ENCODE results near the gene PLEKHA5. TPM values are rescaled to one million over a fixed set of nuclear protein-coding genes. Genes with fewer than 3 reads are reported as not detected.

Gene PLEKHA5
- total RNA-seq, 4 donors from 2014 or later: 26.9 to 78.0 (median 39.6) TPM

- H3K4me3 ChIP-seq: no peak overlapping the region
- 92% methylated on average over 30 of the region's 37 CpGs; no CpG with 5 or more reads in 1 of the 2 donors for WGBS, 2 donors (ENCODE audit: low coverage in 1 of 2)
- H3K27ac ChIP-seq: no peak overlapping the region
- no peak for DNase-seq
- H3K4me1 ChIP-seq: peaks cover 0 to 23% (median 6%) of the 10 kb centered on the region in 4 donors
- TF ChIP-seq POLR2AphosphoS5 (IDR thresholded peaks at IDR 0.05): no peak
- TF ChIP-seq POLR2A (IDR thresholded peaks at IDR 0.05): no peak
- no peak for TF ChIP-seq CTCF (IDR thresholded peaks at IDR 0.05)
- no peak for TF ChIP-seq EP300 (IDR thresholded peaks at IDR 0.05; ENCODE audit: low read depth)
- intact Hi-C loops (cut with DNase I; ENCODE audit: low total_unique reads) (no loop called here), in situ Hi-C loops (cut with MboI; ENCODE audit: low pct_ligation_motif_present in 1 of 4, low pct_unique_long_range_greater_than_20kb in 1 of 4, low sequenced_read_pairs in 3 of 4) (no loop called here)
- H3K9me3 ChIP-seq: no peaks in the 10 kb centered on the region
- no peaks in the 10 kb centered on the region for H3K27me3 ChIP-seq
- no peaks in the 10 kb centered on the region for H3K36me3 ChIP-seq
These were observed 100.8 kb downstream of the PLEKHA5 start for GRCh38 chr12:19230299-19230866.

- intact Hi-C loops (cut with DNase I; ENCODE audit: low total_unique reads): no loop called here
- no peak for TF ChIP-seq POLR2AphosphoS5 (IDR thresholded peaks at IDR 0.05)
- TF ChIP-seq EP300 (IDR thresholded peaks at IDR 0.05; ENCODE audit: low read depth): no peak
- TF ChIP-seq CTCF (IDR thresholded peaks at IDR 0.05): no peak
- TF ChIP-seq POLR2A (IDR thresholded peaks at IDR 0.05): no peak
- Histone ChIP-seq H3K27ac (no peak overlapping the region), H3K9me3 (no peaks in the 10 kb centered on the region), H3K4me1 (peaks cover 0 to 24% (median 6%) of the 10 kb centered on the region in 4 donors), H3K36me3 (no peaks in the 10 kb centered on the region), H3K4me3 (no peak overlapping the region), H3K27me3 (no peaks in the 10 kb centered on the region)
- in situ Hi-C loops (cut with MboI; ENCODE audit: low pct_ligation_motif_present in 1 of 4, low pct_unique_long_range_greater_than_20kb in 1 of 4, low sequenced_read_pairs in 3 of 4): no loop called here
- DNase-seq: no peak
These were observed 101.4 kb downstream of the PLEKHA5 start for GRCh38 chr12:19230896-19231295.

- 26 to 30% methylated on average over 2 to 3 of the region's 3 CpGs for whole genome bisulfite sequencing, 2 donors (ENCODE audit: low coverage in 1 of 2)
- H3K36me3 ChIP-seq: no peaks in the 10 kb centered on the region
- H3K9me3 ChIP-seq: no peaks in the 10 kb centered on the region
- no peak for TF ChIP-seq CTCF (IDR thresholded peaks at IDR 0.05)
- TF ChIP-seq POLR2A (IDR thresholded peaks at IDR 0.05): no peak
- no peak for TF ChIP-seq EP300 (IDR thresholded peaks at IDR 0.05; ENCODE audit: low read depth)
- no peak for TF ChIP-seq POLR2AphosphoS5 (IDR thresholded peaks at IDR 0.05)
- no peaks in the 10 kb centered on the region for H3K27me3 ChIP-seq
- H3K4me1 ChIP-seq: peaks cover 0 to 20% (median 6%) of the 10 kb centered on the region in 4 donors
- intact Hi-C loops (cut with DNase I; ENCODE audit: low total_unique reads) (no loop called here), in situ Hi-C loops (cut with MboI; ENCODE audit: low pct_ligation_motif_present in 1 of 4, low pct_unique_long_range_greater_than_20kb in 1 of 4, low sequenced_read_pairs in 3 of 4) (no loop called here)
- no peak for DNase-seq
- no peak overlapping the region for H3K4me3 ChIP-seq
- H3K27ac ChIP-seq: peak overlapping the region in 3 of 4 donors; percentile 22 to 49 (median 43)
These were observed 104.7 kb downstream of the PLEKHA5 start for GRCh38 chr12:19234171-19234704.

GRCh38 chr12:19234981-19235871, 105.7 kb downstream of the PLEKHA5 start:
- intact Hi-C loops (cut with DNase I; ENCODE audit: low total_unique reads): no loop called here
- DNase-seq: no peak
- H3K4me1 ChIP-seq: peaks cover 0 to 20% (median 6%) of the 10 kb centered on the region in 4 donors
- TF ChIP-seq POLR2AphosphoS5 (IDR thresholded peaks at IDR 0.05) (no peak), POLR2A (IDR thresholded peaks at IDR 0.05) (no peak), EP300 (IDR thresholded peaks at IDR 0.05; ENCODE audit: low read depth) (no peak), CTCF (IDR thresholded peaks at IDR 0.05) (no peak)
- no peaks in the 10 kb centered on the region for H3K27me3 ChIP-seq
- H3K4me3 ChIP-seq: no peak overlapping the region
- H3K36me3 ChIP-seq: no peaks in the 10 kb centered on the region
- in situ Hi-C loops (cut with MboI; ENCODE audit: low pct_ligation_motif_present in 1 of 4, low pct_unique_long_range_greater_than_20kb in 1 of 4, low sequenced_read_pairs in 3 of 4): no loop called here
- 56 to 74% methylated on average over 2 of the region's 2 CpGs for WGBS, 2 donors (ENCODE audit: low coverage in 1 of 2)
- H3K27ac ChIP-seq: peak overlapping the region in 1 of 4 donors; percentile 43
- H3K9me3 ChIP-seq: no peaks in the 10 kb centered on the region
